Memory B cell (primary cell): ENCODE data around the gene DOK3.
A peak's percentile ranks its signal among the peaks of the same experiment; 100 is the strongest.

Experiments
- ATAC-seq: fragments of 150-1000 bp; cut with Tn5 transposase; 2 replicates; pipeline ENCODE4 v1.10.0; 2021; ENCODE audit warnings: low read depth, mild to moderate bottlenecking, moderate library complexity
- DNase-seq, 2 donors: peaks; one replicate each; pipeline ENCODE4 v3.0.0; 2022; ENCODE audit warnings: low spot score in 2 of 2
- H3K27ac Mint-ChIP-seq: one replicate; pipeline ENCODE4 v1.8.0; 2022; ENCODE audit warnings: mild to moderate bottlenecking, moderate library complexity, mixed read lengths
- H3K27me3 Mint-ChIP-seq: one replicate; pipeline ENCODE4 v1.8.0; 2022; ENCODE audit warnings: mixed read lengths
- H3K36me3 Mint-ChIP-seq: one replicate; pipeline ENCODE4 v1.8.0; 2022; ENCODE audit warnings: mild to moderate bottlenecking, mixed read lengths
- H3K4me1 Mint-ChIP-seq: one replicate; pipeline ENCODE4 v1.8.0; 2022; ENCODE audit warnings: mixed read lengths
- H3K4me3 Mint-ChIP-seq: one replicate; pipeline ENCODE4 v1.8.0; 2022; ENCODE audit warnings: mild to moderate bottlenecking, moderate library complexity, mixed read lengths
- H3K9me3 Mint-ChIP-seq: one replicate; pipeline ENCODE4 v1.8.0; 2022; ENCODE audit warnings: mixed read lengths

Gene DOK3

DNA sequence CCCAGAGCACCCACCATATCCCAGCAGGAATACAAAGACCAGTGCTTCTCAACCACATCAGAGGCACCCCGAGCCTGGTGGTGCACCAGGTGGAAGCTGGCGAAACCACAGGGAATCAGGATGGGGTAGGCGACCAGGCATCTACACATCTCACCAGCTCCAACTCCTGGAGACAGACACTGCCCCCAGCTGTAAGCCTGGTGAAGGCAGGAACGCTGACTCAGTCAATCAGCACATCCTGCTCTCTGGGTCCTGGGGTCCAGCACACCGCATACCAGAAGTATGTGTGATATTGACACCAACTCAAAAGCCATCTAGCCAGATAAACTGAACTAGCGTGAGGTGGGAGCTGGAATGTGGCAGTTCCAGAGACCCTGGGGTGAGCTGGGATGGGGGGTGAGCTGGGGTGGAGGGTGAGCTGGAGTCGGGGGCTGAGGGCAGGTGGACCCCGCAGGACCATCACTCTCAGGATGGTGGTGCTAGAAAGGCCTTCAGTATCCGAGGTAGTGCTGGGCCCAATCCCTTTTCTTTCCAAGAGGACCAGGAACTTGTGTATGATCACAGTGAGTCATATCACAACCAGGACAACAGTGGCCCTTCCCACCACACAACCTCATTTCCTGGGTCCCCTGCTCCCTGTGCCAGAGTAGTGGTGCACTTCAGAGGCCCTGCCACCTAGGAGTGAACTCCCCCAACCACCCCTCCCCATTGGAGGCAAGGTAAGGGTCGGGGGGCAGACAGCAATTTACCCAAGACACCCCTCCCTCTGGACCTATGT lies 38.7 kb downstream of the DOK3 start:
- no peak overlapping the region for H3K27ac Mint-ChIP-seq
- peaks cover 12% of the 10 kb centered on the region for H3K4me1 Mint-ChIP-seq
- H3K27me3 Mint-ChIP-seq, result peaks cover 8% of the 10 kb centered on the region
- H3K4me3 Mint-ChIP-seq, result no peak overlapping the region
- DNase-seq (no peak), ATAC-seq (no peak)
- H3K9me3 Mint-ChIP-seq, result no peaks in the 10 kb centered on the region
- no peaks in the 10 kb centered on the region for H3K36me3 Mint-ChIP-seq

DNA sequence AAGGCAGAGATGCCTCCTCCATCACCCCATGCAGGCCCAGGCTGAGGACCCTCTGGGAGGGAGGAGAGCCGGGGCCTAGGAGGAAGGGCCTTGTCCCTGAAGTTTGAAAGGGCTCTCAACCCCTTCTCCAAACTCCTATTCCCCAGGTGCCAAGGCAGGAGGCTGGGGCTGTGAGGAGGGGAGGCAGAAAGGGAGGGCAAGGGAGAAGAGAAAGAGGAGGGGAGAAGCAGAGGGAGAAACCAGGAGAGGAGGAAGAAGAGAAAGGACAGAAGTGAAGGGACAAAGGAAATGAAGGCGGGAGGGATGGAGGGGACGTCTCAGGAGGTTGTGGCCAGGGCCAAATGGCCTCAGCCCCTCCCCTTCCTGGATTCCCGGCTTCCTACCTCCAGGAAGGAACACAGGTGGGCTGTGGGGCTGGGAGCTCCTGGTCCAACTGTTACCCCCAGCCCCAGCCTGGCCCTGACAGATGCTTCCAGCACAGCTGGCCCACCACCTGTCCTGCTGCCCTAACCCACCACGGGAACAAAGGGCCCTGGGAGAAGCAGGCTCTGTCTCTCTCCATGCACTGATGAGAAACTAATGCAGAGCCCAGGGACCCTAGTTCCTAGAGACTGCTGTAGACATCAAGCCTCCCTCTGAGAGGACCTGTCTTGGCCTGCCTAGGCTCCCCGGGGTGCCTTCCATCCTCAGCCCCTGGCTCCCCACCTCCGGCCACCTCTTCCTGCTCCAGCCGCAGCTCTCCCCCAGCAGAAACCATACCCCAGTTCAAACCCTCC lies 39.7 kb downstream of the DOK3 start:
- peaks cover 8% of the 10 kb centered on the region for H3K27me3 Mint-ChIP-seq
- H3K27ac Mint-ChIP-seq, result no peak overlapping the region
- ATAC-seq (no peak), DNase-seq (no peak)
- H3K36me3 Mint-ChIP-seq, result no peaks in the 10 kb centered on the region
- peaks cover 6% of the 10 kb centered on the region for H3K4me1 Mint-ChIP-seq
- no peak overlapping the region for H3K4me3 Mint-ChIP-seq
- H3K9me3 Mint-ChIP-seq, result no peaks in the 10 kb centered on the region

DNA sequence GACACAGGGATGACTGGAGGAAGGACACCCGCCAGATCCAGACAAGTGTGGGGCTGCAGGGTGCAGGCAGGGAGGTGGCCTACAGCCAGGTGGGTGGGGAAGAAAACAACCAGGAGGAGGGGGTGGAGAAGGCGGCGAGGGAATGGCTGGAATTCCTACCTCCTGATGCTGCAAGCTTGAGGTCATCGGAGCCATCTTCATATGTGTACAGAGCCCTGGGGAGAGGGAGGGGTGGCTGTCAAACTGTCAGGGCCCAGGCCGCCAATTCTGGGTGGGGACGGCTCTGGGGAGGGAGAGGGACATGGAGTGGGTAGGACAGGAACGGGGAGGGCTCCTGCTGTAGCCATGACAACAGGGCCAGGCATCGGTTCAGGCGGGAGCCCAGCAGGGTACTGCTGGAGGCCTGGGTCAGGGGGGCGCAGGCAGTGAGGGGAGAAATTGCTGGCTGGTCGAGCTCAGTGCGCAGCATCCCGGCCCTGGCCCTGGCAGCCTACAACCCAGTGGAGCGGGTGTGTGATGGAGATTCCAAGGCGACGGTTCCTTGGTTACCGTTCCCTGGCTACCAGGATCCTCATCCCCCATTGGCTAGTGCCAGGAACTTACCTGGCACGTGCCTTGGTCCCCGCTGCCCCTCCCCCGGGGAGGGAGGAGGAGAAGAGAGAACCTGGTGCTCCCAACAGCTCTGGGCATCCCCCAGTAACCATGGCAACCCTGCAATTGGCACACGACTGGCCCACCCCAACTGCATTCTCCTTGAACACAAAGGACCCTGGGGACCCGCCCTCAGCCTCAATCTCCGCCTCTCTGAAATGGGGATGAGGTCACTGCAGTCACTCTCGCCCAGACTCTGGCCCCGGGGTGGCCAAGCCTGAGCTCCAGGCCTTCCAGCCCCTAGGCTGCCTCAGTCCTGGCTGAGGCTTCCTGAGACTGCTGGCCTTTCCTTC lies 40.7 kb downstream of the DOK3 start:
- Mint-ChIP-seq H3K27ac (no peak overlapping the region), H3K4me1 (peaks cover 2% of the 10 kb centered on the region), H3K27me3 (peaks cover 5% of the 10 kb centered on the region), H3K4me3 (no peak overlapping the region), H3K9me3 (no peaks in the 10 kb centered on the region), H3K36me3 (no peaks in the 10 kb centered on the region)
- DNase-seq (no peak), ATAC-seq (no peak)

DNA sequence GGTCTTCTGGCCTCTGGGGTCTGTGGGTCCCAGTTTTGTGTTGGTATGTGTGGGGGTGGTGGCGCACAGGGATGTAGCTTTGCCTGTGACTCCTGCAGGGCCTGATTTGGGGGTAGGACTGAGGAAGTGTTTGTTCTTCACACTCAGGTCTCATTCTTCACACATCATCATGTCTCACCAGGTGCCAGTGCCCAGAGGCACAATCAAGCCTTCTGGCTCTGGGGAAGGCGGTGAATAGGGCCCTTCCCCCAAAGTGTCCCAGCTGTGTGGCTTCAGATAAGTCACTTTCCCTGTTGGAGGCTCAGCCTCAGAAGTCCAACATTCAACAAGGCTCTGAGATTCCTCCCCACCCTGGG lies 41.3 kb downstream of the DOK3 start:
- H3K36me3 Mint-ChIP-seq, result no peaks in the 10 kb centered on the region
- no peak for ATAC-seq
- no peak overlapping the region for H3K27ac Mint-ChIP-seq
- no peaks in the 10 kb centered on the region for H3K9me3 Mint-ChIP-seq
- DNase-seq, result no peak
- no peak overlapping the region for H3K4me3 Mint-ChIP-seq
- H3K27me3 Mint-ChIP-seq, result peaks cover 3% of the 10 kb centered on the region
- H3K4me1 Mint-ChIP-seq, result no peaks in the 10 kb centered on the region

DNA sequence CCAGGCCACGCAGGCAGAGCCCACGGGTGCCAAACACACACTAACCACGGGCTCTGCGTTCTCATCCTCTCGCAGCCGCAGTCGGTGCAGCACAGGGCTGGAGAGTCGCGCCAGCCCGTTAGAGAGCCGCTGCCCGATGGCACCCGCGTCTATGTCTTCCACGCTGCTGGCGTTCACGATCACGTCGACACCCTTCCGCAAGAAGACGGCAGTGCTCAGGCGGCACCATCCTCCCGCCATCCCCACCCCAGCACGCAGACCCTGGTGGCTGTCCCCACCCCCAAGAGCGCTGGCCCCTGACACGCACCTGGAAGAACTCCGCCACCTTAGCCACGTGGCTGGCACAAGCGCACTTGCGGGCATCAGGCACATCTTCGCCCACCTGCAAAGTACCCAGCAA lies 42.2 kb downstream of the DOK3 start:
- no peak for DNase-seq
- H3K4me1 Mint-ChIP-seq, result no peaks in the 10 kb centered on the region
- no peak overlapping the region for H3K27ac Mint-ChIP-seq
- no peaks in the 10 kb centered on the region for H3K9me3 Mint-ChIP-seq
- peaks cover 3% of the 10 kb centered on the region for H3K27me3 Mint-ChIP-seq
- ATAC-seq, result no peak
- H3K36me3 Mint-ChIP-seq, result no peaks in the 10 kb centered on the region
- H3K4me3 Mint-ChIP-seq, result no peak overlapping the region

DNA sequence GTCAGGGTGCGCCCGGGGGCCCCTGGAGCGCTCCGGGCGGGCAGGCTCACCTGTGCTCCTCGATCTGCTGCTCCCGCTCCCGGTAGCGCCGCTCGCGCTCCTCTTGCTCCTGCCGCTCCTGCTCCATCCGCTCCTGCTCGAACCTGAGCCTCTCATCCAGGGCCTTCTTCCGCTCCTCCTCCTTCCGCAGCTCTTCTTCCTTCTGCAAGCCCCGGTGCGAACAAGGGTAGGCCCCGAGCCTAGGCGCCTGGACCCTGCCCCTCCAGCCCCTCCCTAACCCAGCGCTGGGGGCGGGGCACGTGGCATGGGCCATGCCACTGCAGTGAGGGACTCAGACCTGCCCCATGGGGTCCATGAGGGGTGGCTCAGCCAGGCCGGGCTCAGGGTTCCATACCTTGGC lies 42.8 kb downstream of the DOK3 start:
- no peaks in the 10 kb centered on the region for H3K4me1 Mint-ChIP-seq
- H3K9me3 Mint-ChIP-seq, result no peaks in the 10 kb centered on the region
- H3K4me3 Mint-ChIP-seq, result no peak overlapping the region
- DNase-seq, result no peak
- H3K36me3 Mint-ChIP-seq, result no peaks in the 10 kb centered on the region
- no peak for ATAC-seq
- H3K27ac Mint-ChIP-seq, result no peak overlapping the region
- peaks cover 3% of the 10 kb centered on the region for H3K27me3 Mint-ChIP-seq

DNA sequence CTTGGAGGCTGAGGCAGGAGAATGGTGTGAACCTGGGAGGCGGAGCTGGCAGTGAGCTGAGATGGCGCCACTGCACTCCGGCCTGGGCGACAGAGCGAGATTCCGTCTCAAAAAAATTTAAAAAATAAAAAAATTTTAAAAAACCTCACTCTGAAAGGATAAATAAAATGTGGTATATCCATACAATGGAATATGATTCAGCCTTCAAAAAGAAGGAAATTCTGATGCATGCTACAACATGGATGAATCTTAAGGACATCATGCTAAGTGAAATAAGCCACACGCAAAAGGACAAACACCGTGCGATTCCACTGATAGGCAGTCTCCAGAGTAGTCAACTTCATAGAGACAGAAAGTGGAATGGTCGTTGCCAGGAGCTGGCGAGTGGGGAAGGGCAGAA lies 44.6 kb downstream of the DOK3 start:
- Mint-ChIP-seq H3K4me1 (no peaks in the 10 kb centered on the region), H3K36me3 (no peaks in the 10 kb centered on the region), H3K27ac (no peak overlapping the region), H3K27me3 (no peaks in the 10 kb centered on the region), H3K9me3 (no peaks in the 10 kb centered on the region), H3K4me3 (no peak overlapping the region)
- DNase-seq (no peak), ATAC-seq (no peak)

DNA sequence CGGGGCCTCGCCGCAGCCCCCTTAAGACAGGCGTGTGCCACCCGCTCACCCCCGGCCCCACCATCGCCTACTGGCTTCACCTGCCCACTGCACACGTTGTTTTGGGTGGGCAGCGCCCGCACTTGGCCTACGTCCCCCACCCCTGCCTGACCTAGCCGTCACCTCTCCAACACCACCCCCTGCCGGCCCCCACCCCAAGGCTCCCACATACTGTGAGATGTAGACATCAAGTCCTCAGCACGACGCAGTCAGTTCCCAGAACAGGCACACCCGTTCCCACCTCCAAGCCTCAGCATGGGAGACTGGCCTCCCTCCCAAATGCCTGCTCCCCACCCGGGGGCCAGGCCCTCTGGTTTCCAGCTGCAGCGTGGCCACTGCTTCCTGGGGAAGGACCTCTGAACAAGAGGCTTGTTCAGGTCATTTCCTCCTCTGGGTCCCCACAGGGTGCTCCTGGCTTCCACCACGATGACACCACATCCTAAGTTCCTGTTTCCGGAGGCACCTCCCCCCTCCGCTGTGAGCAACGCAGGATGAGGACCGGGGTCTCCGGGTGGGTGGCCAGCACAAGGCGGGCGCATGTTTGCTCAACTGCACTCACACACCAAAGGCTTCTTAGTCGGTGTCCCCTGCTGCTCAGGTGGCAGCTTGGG lies 47.5 kb downstream of the DOK3 start:
- H3K27ac Mint-ChIP-seq, result no peak overlapping the region

DNA sequence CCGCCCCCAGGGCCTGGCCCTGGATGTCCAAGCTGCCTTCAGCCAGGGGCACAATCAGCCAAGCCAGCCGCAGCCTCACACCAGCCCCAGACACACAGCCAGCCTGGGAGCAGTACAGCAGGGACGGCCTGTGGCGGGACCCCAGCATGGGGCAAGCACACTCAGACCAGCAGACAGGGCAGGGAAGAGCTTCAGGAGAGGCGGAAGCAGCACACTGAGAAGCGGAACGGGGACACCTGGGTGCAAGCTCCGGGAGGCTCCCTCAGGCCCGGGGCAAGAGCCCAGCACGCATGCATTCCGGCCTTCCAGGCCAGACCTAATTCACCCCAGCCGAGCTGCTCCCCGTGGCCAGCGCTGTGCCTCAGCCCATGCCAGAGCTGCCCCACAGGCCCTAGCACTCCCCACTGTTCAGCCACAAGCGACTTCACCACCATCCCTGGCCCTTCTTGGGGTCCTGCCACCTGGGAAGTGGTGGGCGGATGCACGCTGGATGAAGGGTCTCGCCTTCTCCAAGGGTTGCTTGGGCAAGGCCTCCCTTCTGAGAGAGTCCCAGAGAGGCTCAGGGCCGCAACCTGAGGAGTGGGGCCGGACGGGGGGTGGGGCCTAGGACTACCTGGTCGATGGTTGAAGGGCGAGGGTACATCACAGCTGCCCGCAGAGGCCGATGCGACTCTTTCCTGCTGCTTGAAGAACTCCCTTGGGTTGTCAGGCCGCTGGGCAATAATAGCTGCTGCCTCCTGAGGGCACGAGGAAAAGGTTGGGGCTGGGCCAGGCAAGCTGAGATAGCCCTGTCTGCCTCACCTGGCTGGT lies 49.6 kb downstream of the DOK3 start:
- H3K4me1 Mint-ChIP-seq, result peaks cover 4% of the 10 kb centered on the region

More for the DNA sequence above, 47.5 kb downstream of the DOK3 start:
- H3K36me3 Mint-ChIP-seq, result no peaks in the 10 kb centered on the region
- no peak for ATAC-seq
- no peak for DNase-seq
- no peaks in the 10 kb centered on the region for H3K9me3 Mint-ChIP-seq
- H3K4me3 Mint-ChIP-seq, result no peak overlapping the region
- no peaks in the 10 kb centered on the region for H3K27me3 Mint-ChIP-seq
- H3K4me1 Mint-ChIP-seq, result no peaks in the 10 kb centered on the region

DNA sequence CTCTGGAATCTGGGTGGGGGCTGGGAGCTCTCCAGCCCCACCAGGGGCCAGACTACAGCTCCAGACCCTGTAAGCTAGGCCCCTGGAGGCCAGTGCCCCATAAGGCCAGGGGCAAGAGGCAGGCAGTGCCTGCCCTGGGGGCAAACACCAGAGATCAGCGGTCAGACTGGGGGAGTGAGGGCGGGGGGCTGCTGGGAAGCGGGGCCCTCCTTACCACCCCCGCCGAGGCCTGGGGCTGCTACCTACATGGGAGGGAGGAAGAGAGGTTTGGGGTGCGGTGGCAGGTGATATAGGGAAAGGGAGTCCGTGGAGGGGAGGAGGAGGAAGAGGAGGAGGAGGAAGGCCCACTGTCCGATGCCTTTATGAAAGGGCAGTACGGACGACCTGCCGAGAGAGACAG lies 50.3 kb downstream of the DOK3 start:
- ATAC-seq, result no peak
- Mint-ChIP-seq H3K27ac (no peak overlapping the region), H3K36me3 (no peaks in the 10 kb centered on the region), H3K4me1 (peaks cover 4% of the 10 kb centered on the region), H3K27me3 (no peaks in the 10 kb centered on the region), H3K4me3 (no peak overlapping the region), H3K9me3 (no peaks in the 10 kb centered on the region)
- DNase-seq, result no peak

More for the DNA sequence above, 49.6 kb downstream of the DOK3 start:
- DNase-seq, result no peak
- H3K27me3 Mint-ChIP-seq, result no peaks in the 10 kb centered on the region
- H3K36me3 Mint-ChIP-seq, result no peaks in the 10 kb centered on the region
- H3K27ac Mint-ChIP-seq, result no peak overlapping the region
- ATAC-seq, result no peak
- no peak overlapping the region for H3K4me3 Mint-ChIP-seq
- no peaks in the 10 kb centered on the region for H3K9me3 Mint-ChIP-seq

DNA sequence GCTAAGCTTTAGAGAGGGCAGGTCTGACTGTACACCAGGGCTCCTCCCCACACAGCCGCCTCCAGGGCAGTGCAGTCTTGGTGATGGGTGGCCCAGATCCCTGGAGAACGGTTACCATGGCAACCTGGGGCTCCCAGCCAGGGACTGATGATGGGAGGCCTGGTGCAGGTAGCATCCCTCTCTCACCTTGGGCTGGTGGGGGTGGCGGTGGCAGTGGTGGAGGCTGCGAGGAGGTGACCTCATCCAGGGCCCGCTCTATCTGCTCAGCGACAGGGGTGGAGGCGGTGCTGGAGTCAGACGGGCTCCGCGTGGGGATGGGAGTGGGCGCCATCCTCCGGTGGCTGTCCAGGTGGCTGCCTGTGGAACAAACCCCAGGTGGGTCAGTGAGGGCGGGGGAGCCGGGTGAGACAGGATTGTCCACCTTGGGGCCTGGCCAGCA lies 50.7 kb downstream of the DOK3 start:
- DNase-seq (no peak), ATAC-seq (no peak)
- Mint-ChIP-seq H3K4me1 (peaks cover 6% of the 10 kb centered on the region), H3K9me3 (no peaks in the 10 kb centered on the region), H3K27me3 (no peaks in the 10 kb centered on the region), H3K4me3 (no peak overlapping the region), H3K36me3 (no peaks in the 10 kb centered on the region), H3K27ac (no peak overlapping the region)

DNA sequence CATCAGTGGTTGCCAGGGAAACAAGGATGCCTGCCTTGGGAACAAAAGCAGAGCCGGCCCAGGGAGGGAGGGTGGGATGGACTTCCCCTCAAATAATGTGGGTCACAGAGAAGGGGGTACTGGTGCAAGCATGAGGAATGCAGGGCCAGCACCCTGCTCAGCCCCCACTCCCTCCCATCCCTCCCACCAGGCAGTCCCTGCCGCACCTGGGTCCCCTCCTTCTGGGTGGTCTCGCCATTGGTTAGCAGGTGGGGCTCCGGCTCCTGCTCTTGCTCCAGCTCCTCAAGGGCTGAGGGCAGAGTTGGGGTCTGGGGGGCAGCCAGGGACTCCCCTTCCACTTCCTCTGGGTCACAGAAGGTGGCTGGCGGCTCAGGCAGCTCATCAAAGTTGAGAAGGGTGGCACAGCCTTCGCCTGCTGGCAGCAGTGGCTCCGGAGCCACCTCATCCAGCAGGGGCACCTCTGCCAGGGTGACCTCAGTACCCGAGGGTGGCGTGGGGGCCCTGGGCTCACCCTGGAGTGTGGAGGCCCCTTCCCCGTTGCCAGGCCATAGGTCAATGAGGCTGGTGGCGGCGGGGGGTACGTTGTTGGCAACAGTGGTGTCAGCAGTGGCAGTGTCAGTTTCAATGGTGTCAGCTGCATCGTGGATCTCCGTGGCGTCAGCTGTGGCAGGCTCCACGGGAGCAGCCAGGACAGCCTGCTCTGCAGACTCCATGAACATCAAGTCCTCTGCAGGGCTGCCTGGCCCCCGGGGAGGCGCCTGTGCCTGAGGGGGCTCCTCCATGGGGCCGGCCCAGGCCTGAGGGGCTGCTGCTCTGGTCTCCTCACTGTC lies 51.6 kb downstream of the DOK3 start:
- ATAC-seq, result no peak
- Mint-ChIP-seq H3K27me3 (no peaks in the 10 kb centered on the region), H3K4me1 (peaks cover 9% of the 10 kb centered on the region), H3K27ac (peak overlapping the region; percentile 45), H3K36me3 (no peaks in the 10 kb centered on the region), H3K9me3 (no peaks in the 10 kb centered on the region), H3K4me3 (no peak overlapping the region)
- no peak for DNase-seq
